ENCODE results near the gene SYNE2. TPM values are rescaled to one million over a fixed set of nuclear protein-coding genes. Genes with fewer than 3 reads are reported as not detected.

Gene SYNE2
- polyA plus RNA-seq, 1 donor from 2014 or later, result 82.3 TPM

- no peaks in the 10 kb centered on the region for H3K9me2 ChIP-seq (ENCODE audit: insufficient read depth, low read length)
- no peaks in the 10 kb centered on the region for H3K79me2 ChIP-seq (replicated peaks; ENCODE audit: insufficient read depth, low read length)
- no peak overlapping the region for H3K9ac ChIP-seq (ENCODE audit: low read length)
- H4K20me1 ChIP-seq (ENCODE audit: insufficient read depth), result no peaks in the 10 kb centered on the region
- H2AFZ ChIP-seq (ENCODE audit: low read depth, low read length), result no peak overlapping the region
- H3K9me3 ChIP-seq (ENCODE audit: low read length), result no peaks in the 10 kb centered on the region
- peaks cover 4% of the 10 kb centered on the region for H3K36me3 ChIP-seq (ENCODE audit: insufficient read depth, low read length)
- H3F3A ChIP-seq (ENCODE audit: insufficient read depth, low read length, poor library complexity, severe bottlenecking), result no peaks in the 10 kb centered on the region
- H3K27me3 ChIP-seq (ENCODE audit: insufficient read depth, low read depth, low read length), result no peaks in the 10 kb centered on the region
- H3K27ac ChIP-seq (ENCODE audit: low read length), result no peak overlapping the region
- H3K4me3 ChIP-seq (ENCODE audit: low read length), result no peak overlapping the region
- TF ChIP-seq REST (IDR thresholded peaks at IDR 0.05; ENCODE audit: borderline replicate concordance) (no peak), CTCF (IDR thresholded peaks at IDR 0.05; ENCODE audit: poor library complexity, severe bottlenecking) (no peak), MXI1 (conservative IDR thresholded peaks at IDR 0.05; ENCODE audit: poor library complexity, severe bottlenecking) (no peak), EZH2 (IDR thresholded peaks at IDR 0.05; ENCODE audit: borderline replicate concordance, insufficient read depth, low read length, poor library complexity, severe bottlenecking) (no peak), SMC3 (conservative IDR thresholded peaks at IDR 0.05; ENCODE audit: poor library complexity) (no peak), EP300 (conservative IDR thresholded peaks at IDR 0.05; ENCODE audit: poor library complexity, severe bottlenecking) (no peak), RAD21 (conservative IDR thresholded peaks at IDR 0.05) (no peak), POLR2AphosphoS5 (IDR thresholded peaks at IDR 0.05) (no peak)
- no peak overlapping the region for H3K4me2 ChIP-seq (ENCODE audit: low read length)
Observed at GRCh38 chr14:63988579-63988978, 135.8 kb downstream of the SYNE2 start.

GRCh38 chr14:63991833-63992232 lies 139.0 kb downstream of the SYNE2 start:
- no peak overlapping the region for H3K9ac ChIP-seq (ENCODE audit: low read length)
- H3K4me2 ChIP-seq (ENCODE audit: low read length), result no peak overlapping the region
- H4K20me1 ChIP-seq (ENCODE audit: insufficient read depth), result no peaks in the 10 kb centered on the region
- H2AFZ ChIP-seq (ENCODE audit: low read depth, low read length), result no peak overlapping the region
- H3K9me3 ChIP-seq (ENCODE audit: low read length), result no peaks in the 10 kb centered on the region
- H3K4me3 ChIP-seq (ENCODE audit: low read length), result no peak overlapping the region
- no peaks in the 10 kb centered on the region for H3F3A ChIP-seq (ENCODE audit: insufficient read depth, low read length, poor library complexity, severe bottlenecking)
- peaks cover 15% of the 10 kb centered on the region for H3K36me3 ChIP-seq (ENCODE audit: insufficient read depth, low read length)
- H3K9me2 ChIP-seq (ENCODE audit: insufficient read depth, low read length), result no peaks in the 10 kb centered on the region
- H3K79me2 ChIP-seq (replicated peaks; ENCODE audit: insufficient read depth, low read length), result no peaks in the 10 kb centered on the region
- TF ChIP-seq RAD21 (conservative IDR thresholded peaks at IDR 0.05), result no peak
- no peak overlapping the region for H3K27ac ChIP-seq (ENCODE audit: low read length)
- H3K27me3 ChIP-seq (ENCODE audit: insufficient read depth, low read depth, low read length), result no peaks in the 10 kb centered on the region

GRCh38 chr14:63992858-63993257 lies 140.1 kb downstream of the SYNE2 start:
- no peaks in the 10 kb centered on the region for H3K27me3 ChIP-seq (ENCODE audit: insufficient read depth, low read depth, low read length)
- no peak overlapping the region for H3K27ac ChIP-seq (ENCODE audit: low read length)
- no peaks in the 10 kb centered on the region for H3K9me3 ChIP-seq (ENCODE audit: low read length)
- H3K4me3 ChIP-seq (ENCODE audit: low read length), result no peak overlapping the region
- H2AFZ ChIP-seq (ENCODE audit: low read depth, low read length), result no peak overlapping the region
- no peaks in the 10 kb centered on the region for H3K9me2 ChIP-seq (ENCODE audit: insufficient read depth, low read length)
- H4K20me1 ChIP-seq (ENCODE audit: insufficient read depth), result no peaks in the 10 kb centered on the region
- no peaks in the 10 kb centered on the region for H3K79me2 ChIP-seq (replicated peaks; ENCODE audit: insufficient read depth, low read length)
- no peaks in the 10 kb centered on the region for H3F3A ChIP-seq (ENCODE audit: insufficient read depth, low read length, poor library complexity, severe bottlenecking)
- no peak for TF ChIP-seq CTCF (IDR thresholded peaks at IDR 0.05; ENCODE audit: poor library complexity, severe bottlenecking)
- TF ChIP-seq REST (IDR thresholded peaks at IDR 0.05; ENCODE audit: borderline replicate concordance), result no peak
- TF ChIP-seq EZH2 (IDR thresholded peaks at IDR 0.05; ENCODE audit: borderline replicate concordance, insufficient read depth, low read length, poor library complexity, severe bottlenecking), result no peak
- TF ChIP-seq MXI1 (conservative IDR thresholded peaks at IDR 0.05; ENCODE audit: poor library complexity, severe bottlenecking), result no peak
- no peak for TF ChIP-seq RAD21 (conservative IDR thresholded peaks at IDR 0.05)
- no peak for TF ChIP-seq TAF1 (IDR thresholded peaks at IDR 0.05; ENCODE audit: low read depth)
- no peak for TF ChIP-seq POLR2AphosphoS5 (IDR thresholded peaks at IDR 0.05)
- no peak for TF ChIP-seq EP300 (conservative IDR thresholded peaks at IDR 0.05; ENCODE audit: poor library complexity, severe bottlenecking)
- TF ChIP-seq SMC3 (conservative IDR thresholded peaks at IDR 0.05; ENCODE audit: poor library complexity), result no peak
- H3K9ac ChIP-seq (ENCODE audit: low read length), result no peak overlapping the region
- H3K4me2 ChIP-seq (ENCODE audit: low read length), result no peak overlapping the region
- H3K36me3 ChIP-seq (ENCODE audit: insufficient read depth, low read length), result peaks cover 22% of the 10 kb centered on the region

All from neural cell (in vitro differentiated cells).